ENCODE data around the gene CCR8.

DNA sequence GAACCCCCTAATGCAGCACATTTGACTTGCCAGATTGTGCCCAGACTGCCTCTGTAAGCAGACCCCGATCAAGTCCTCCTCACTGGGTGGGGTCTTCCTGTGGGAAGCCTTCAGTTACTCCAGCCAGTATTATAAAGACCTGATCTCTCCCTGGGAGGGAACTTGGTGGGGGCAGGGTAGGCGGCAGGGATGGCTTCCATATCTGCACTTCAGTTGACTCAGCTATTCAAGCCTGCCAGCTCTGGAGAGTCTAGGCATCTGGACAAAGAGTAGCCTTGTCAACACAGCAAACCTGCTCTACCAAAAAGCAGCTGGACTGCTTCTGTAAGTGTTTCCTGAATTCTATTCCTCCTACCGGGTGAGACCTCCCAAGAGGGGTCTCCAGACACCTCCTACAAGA, 32.7 kb downstream of the CCR8 start:
- TF ChIP-seq, protein P1, sequence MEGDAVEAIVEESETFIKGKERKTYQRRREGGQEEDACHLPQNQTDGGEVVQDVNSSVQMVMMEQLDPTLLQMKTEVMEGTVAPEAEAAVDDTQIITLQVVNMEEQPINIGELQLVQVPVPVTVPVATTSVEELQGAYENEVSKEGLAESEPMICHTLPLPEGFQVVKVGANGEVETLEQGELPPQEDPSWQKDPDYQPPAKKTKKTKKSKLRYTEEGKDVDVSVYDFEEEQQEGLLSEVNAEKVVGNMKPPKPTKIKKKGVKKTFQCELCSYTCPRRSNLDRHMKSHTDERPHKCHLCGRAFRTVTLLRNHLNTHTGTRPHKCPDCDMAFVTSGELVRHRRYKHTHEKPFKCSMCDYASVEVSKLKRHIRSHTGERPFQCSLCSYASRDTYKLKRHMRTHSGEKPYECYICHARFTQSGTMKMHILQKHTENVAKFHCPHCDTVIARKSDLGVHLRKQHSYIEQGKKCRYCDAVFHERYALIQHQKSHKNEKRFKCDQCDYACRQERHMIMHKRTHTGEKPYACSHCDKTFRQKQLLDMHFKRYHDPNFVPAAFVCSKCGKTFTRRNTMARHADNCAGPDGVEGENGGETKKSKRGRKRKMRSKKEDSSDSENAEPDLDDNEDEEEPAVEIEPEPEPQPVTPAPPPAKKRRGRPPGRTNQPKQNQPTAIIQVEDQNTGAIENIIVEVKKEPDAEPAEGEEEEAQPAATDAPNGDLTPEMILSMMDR (IDR thresholded peaks at IDR 0.05) = no peak
- no peak for TF ChIP-seq POLR2AphosphoS5 (IDR thresholded peaks at IDR 0.05)
